Measurements from ENCODE around the gene CFAP298.

Gene CFAP298

DNA sequence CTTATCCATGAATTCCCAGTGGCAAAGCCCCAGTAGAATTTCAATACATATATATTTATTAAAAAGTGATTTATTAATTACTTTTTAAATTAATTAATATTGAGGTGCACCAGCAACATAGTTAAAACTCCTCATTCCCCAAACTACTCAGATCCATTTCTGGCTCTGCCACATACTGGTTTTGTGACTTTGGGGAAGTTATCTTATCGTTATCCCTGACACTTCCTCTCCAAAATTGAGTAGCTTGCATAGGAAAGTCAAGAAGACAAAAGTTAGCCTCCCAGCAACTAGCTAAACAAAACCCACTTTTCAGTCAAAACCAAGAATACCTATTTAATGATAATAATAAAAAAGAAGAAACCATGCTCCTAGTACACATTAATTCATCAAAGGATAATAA is 62.7 kb downstream of the CFAP298 start:
- DNase-seq (ENCODE audit: low read depth, low spot score), result no peak
- H3K9me3 ChIP-seq (ENCODE audit: control insufficient read depth, insufficient read depth, low read length), result no peaks in the 10 kb centered on the region
- H3K27ac ChIP-seq (ENCODE audit: low read length), result no peak overlapping the region
- H3K27me3 ChIP-seq (ENCODE audit: control insufficient read depth, insufficient read depth, low read length), result no peaks in the 10 kb centered on the region
- no peak overlapping the region for H3K4me3 ChIP-seq (ENCODE audit: low read length)
- H3K4me1 ChIP-seq (ENCODE audit: control insufficient read depth, insufficient read depth, low read length), result no peaks in the 10 kb centered on the region
- H3K36me3 ChIP-seq (ENCODE audit: control insufficient read depth, insufficient read depth, low read length), result no peaks in the 10 kb centered on the region
- no CpG with 5 or more reads among the region's 1 CpG for WGBS (ENCODE audit: insufficient coverage, insufficient read length)

Measured in iPS DF 6.9 (cell line).